Endothelial cell of umbilical vein (primary cell): Measurements from ENCODE around the gene PIEZO2.

Experiments
- CTCF ChIP-seq, 2 donors: IDR thresholded peaks; 1 replicate in 1 of 2; 2 replicates in 1 of 2; pipeline ENCODE4 v1.5.1; 2011; ENCODE audit warnings: low read length in 2 of 2, mild to moderate bottlenecking in 2 of 2, moderate library complexity in 2 of 2, control low read depth in 1 of 2, inconsistent platforms in 1 of 2, low read depth in 1 of 2; ENCODE audit not compliant: insufficient read depth in 1 of 2; ENCODE audit errors: extremely low read depth in 1 of 2
- EZH2 ChIP-seq: IDR thresholded peaks from 2 replicates; pipeline ENCODE4 v1.6.1; 2012; ENCODE audit warnings: borderline replicate concordance, low read depth, mild to moderate bottlenecking, moderate library complexity, low read length, inconsistent platforms; ENCODE audit not compliant: severe bottlenecking
- FOS ChIP-seq: IDR thresholded peaks from 2 replicates; pipeline ENCODE4 v1.6.1; 2011; ENCODE audit warnings: mild to moderate bottlenecking, low read length, moderate library complexity, borderline replicate concordance; ENCODE audit not compliant: insufficient read depth
- JUN ChIP-seq: IDR thresholded peaks from 2 replicates; pipeline ENCODE4 v1.6.1; 2011; ENCODE audit warnings: borderline replicate concordance, low read depth; ENCODE audit not compliant: insufficient read length, insufficient read depth
- POLR2AphosphoS5 ChIP-seq: IDR thresholded peaks from 2 replicates; pipeline ENCODE4 v1.6.1; 2012; ENCODE audit warnings: low read depth, mild to moderate bottlenecking, control low read depth, low read length, moderate library complexity; ENCODE audit not compliant: insufficient read depth
- TF ChIP-seq, protein P1 (sequence below): IDR thresholded peaks from 2 replicates; pipeline ENCODE4 v1.6.1; 2011; ENCODE audit not compliant: insufficient read depth, insufficient read length

GRCh38 chr18:10783941-10784340 lies 365.4 kb downstream of the PIEZO2 start:
- TF ChIP-seq EZH2: no peak
- no peak for TF ChIP-seq CTCF (IDR thresholded peaks at IDR 0.05; ENCODE audit: extremely low read depth in 1 of 2, insufficient read depth in 1 of 2, low read depth in 1 of 2, low read length in 2 of 2)
- TF ChIP-seq, protein P1, sequence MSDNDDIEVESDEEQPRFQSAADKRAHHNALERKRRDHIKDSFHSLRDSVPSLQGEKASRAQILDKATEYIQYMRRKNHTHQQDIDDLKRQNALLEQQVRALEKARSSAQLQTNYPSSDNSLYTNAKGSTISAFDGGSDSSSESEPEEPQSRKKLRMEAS: no peak
- TF ChIP-seq FOS: no peak
- no peak for TF ChIP-seq POLR2AphosphoS5
- TF ChIP-seq JUN: no peak
